SW480 (cell line): Measurements from ENCODE around the gene NLK.

Experiments used
- DNase-seq: peaks from one replicate; pipeline ENCODE4 v3.0.0-alpha.2; 2016; ENCODE audit warnings: low spot score

NLK gene

GRCh38 chr17:28040406-28040805, 2.1 kb upstream of the NLK start:
- no peak for DNase-seq

GRCh38 chr17:28041068-28041843, 1.2 kb upstream of the NLK start:
- DNase-seq: peak; percentile 100

GRCh38 chr17:28041844-28042656, 427 bp upstream of the NLK start:
- peak; percentile 16 for DNase-seq

- DNase-seq: no peak
Observed at GRCh38 chr17:28042721-28043291, 329 bp downstream of the NLK start.

GRCh38 chr17:28043296-28043695, 819 bp downstream of the NLK start:
- DNase-seq: no peak

- no peak for DNase-seq
Observed at GRCh38 chr17:28043741-28044140, 1.3 kb downstream of the NLK start.

GRCh38 chr17:28045304-28045703, 2.8 kb downstream of the NLK start:
- DNase-seq: no peak

- DNase-seq: no peak
Observed at GRCh38 chr17:28046034-28046825, 3.8 kb downstream of the NLK start.

GRCh38 chr17:28047806-28048205, 5.3 kb downstream of the NLK start:
- no peak for DNase-seq

- no peak for DNase-seq
Observed at GRCh38 chr17:28049071-28049470, 6.6 kb downstream of the NLK start.

- no peak for DNase-seq
Observed at GRCh38 chr17:28053044-28053670, 10.7 kb downstream of the NLK start.

GRCh38 chr17:28053725-28054124, 11.2 kb downstream of the NLK start:
- DNase-seq: no peak

GRCh38 chr17:28055546-28056275, 13.2 kb downstream of the NLK start:
- no peak for DNase-seq

GRCh38 chr17:28056276-28056620, 13.8 kb downstream of the NLK start:
- no peak for DNase-seq

- no peak for DNase-seq
Observed at GRCh38 chr17:28057731-28058246, 15.3 kb downstream of the NLK start.

- DNase-seq: no peak
Observed at GRCh38 chr17:28059675-28060074, 17.2 kb downstream of the NLK start.

- DNase-seq: no peak
Observed at GRCh38 chr17:28065706-28066105, 23.2 kb downstream of the NLK start.

- DNase-seq: no peak
Observed at GRCh38 chr17:28069061-28069460, 26.6 kb downstream of the NLK start.

GRCh38 chr17:28071179-28071578, 28.7 kb downstream of the NLK start:
- no peak for DNase-seq

GRCh38 chr17:28071891-28072606, 29.6 kb downstream of the NLK start:
- no peak for DNase-seq
